ENCODE measurements around the gene FNIP2.

DNA sequence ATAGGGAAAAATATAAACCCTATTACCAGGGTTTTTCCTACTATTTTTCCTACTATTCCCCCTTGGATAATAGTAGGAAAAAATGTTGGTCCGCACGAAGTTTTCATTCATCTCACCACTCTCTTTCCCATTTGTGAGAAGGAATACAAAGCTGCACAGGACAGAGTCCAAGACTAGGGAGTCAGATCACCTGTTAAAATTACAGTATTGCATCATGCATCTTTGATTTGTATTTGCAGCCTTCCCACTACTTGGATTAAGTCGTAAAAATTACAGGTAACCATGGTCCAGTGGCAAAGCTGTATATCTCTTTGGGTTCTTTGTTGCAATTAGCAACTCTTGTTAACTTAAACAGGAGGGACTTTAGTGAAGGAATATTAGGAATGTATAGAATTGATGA lies 121.5 kb downstream of the FNIP2 start:
- TF ChIP-seq CTCF (IDR thresholded peaks at IDR 0.05; ENCODE audit: poor library complexity, severe bottlenecking) (no peak), EZH2 (IDR thresholded peaks at IDR 0.05; ENCODE audit: borderline replicate concordance, insufficient read depth, low read length, poor library complexity, severe bottlenecking) (no peak), POLR2AphosphoS5 (IDR thresholded peaks at IDR 0.05) (no peak), EP300 (conservative IDR thresholded peaks at IDR 0.05; ENCODE audit: poor library complexity, severe bottlenecking) (no peak), RAD21 (conservative IDR thresholded peaks at IDR 0.05) (no peak), MXI1 (conservative IDR thresholded peaks at IDR 0.05; ENCODE audit: poor library complexity, severe bottlenecking) (no peak), SMC3 (conservative IDR thresholded peaks at IDR 0.05; ENCODE audit: poor library complexity) (no peak)
- TF ChIP-seq, protein P1, sequence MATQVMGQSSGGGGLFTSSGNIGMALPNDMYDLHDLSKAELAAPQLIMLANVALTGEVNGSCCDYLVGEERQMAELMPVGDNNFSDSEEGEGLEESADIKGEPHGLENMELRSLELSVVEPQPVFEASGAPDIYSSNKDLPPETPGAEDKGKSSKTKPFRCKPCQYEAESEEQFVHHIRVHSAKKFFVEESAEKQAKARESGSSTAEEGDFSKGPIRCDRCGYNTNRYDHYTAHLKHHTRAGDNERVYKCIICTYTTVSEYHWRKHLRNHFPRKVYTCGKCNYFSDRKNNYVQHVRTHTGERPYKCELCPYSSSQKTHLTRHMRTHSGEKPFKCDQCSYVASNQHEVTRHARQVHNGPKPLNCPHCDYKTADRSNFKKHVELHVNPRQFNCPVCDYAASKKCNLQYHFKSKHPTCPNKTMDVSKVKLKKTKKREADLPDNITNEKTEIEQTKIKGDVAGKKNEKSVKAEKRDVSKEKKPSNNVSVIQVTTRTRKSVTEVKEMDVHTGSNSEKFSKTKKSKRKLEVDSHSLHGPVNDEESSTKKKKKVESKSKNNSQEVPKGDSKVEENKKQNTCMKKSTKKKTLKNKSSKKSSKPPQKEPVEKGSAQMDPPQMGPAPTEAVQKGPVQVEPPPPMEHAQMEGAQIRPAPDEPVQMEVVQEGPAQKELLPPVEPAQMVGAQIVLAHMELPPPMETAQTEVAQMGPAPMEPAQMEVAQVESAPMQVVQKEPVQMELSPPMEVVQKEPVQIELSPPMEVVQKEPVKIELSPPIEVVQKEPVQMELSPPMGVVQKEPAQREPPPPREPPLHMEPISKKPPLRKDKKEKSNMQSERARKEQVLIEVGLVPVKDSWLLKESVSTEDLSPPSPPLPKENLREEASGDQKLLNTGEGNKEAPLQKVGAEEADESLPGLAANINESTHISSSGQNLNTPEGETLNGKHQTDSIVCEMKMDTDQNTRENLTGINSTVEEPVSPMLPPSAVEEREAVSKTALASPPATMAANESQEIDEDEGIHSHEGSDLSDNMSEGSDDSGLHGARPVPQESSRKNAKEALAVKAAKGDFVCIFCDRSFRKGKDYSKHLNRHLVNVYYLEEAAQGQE (IDR thresholded peaks at IDR 0.05; ENCODE audit: borderline replicate concordance) = no peak

Data from neural cell (in vitro differentiated cells).